Posterior cingulate gyrus (tissue), 11 donors: ENCODE results near the gene GDPD5.

Source experiments
- DNase-seq, 10 donors: peaks; one replicate each; pipeline versions ENCODE4 v3.0.0 to v3.0.0-alpha.2; 2020 to 2021; ENCODE audit warnings: mixed read lengths in 3 of 10
- intact Hi-C: fragments of 100-400 bp; cut with DNase I; formaldehyde crosslinking; loops from one replicate; pipeline ENCODE4 v1.15.1; 2023

Gene GDPD5

GRCh38 chr11:75436806-75437205, 88.9 kb downstream of the GDPD5 start:
- peak in 1 of 10 donors; percentile 51 for DNase-seq
- intact Hi-C loops = no loop called here

GRCh38 chr11:75435571-75435925, 90.2 kb downstream of the GDPD5 start:
- peak in 1 of 10 donors; percentile 59 for DNase-seq
- intact Hi-C loops = no loop called here

- intact Hi-C loops = no loop called here
- peak in 2 of 10 donors; percentile 47 to 51 for DNase-seq
Observed at GRCh38 chr11:75434886-75435570, 90.7 kb downstream of the GDPD5 start.

GRCh38 chr11:75434051-75434450, 91.7 kb downstream of the GDPD5 start:
- intact Hi-C loops = no loop called here
- DNase-seq = peak in 2 of 10 donors; percentile 63 to 71

- peak in 2 of 10 donors; percentile 59 to 62 for DNase-seq
Observed at GRCh38 chr11:75433443-75433842, 92.3 kb downstream of the GDPD5 start.

GRCh38 chr11:75432911-75433321, 92.8 kb downstream of the GDPD5 start, which contains the start of gene KLHL35:
Gene KLHL35, minus strand, starts transcription at chr11:75433203. Its CDS starts 2,574 bp downstream, at chr11:75430629.
- DNase-seq = peak in 8 of 10 donors; percentile 40 to 92 (median 61)

More at GRCh38 chr11:75433443-75433842, 92.3 kb downstream of the GDPD5 start:
- intact Hi-C loops = no loop called here

GRCh38 chr11:75431533-75432525, 93.9 kb downstream of the GDPD5 start:
- intact Hi-C loops = no loop called here
- DNase-seq = peak in 2 of 10 donors; percentile 59 to 74

More at GRCh38 chr11:75432911-75433321, 92.8 kb downstream of the GDPD5 start, which contains the start of gene KLHL35:
- intact Hi-C loops = no loop called here

DNA sequence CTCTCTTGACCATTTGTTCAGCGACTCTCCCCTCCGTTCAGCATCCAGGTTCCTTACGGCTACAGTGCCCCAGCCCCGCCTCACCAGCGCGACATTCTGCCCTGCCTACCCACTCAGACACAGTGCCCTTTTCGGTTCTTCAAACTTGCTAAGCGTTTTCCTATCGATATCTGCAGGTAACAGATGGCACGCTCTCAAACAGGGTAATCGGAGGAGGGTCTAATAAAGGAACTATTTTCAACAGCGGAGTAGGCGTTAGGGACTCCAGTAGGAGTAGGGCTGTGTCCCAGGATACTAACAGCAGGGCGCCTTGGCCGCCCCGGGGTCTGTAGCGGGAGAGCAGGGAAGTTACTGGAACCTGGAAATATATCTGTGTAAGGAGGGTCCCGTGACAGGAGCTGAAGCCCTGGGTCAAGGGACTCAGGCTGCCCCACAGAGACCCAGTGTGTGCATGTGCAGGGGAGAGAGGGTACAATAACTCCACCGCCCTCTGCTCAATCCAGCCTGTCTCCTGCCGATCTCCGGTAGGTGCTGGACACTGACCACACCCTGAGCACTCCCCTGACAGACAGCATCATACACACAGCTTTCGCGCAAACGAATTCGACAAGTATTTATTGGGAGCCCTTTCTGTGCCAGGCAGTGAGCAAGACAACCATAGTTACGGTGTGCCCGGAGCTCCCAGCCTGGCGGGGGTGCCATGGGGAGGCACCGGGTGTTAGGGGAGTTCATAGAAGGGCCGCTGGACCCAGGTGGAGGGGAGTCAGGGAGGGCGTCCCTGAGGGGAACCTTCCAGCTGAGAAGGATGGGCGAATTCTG, 94.8 kb downstream of the GDPD5 start:
- peak in 3 of 10 donors; percentile 4 to 82 (median 48) for DNase-seq
- intact Hi-C loops = no loop called here

DNA sequence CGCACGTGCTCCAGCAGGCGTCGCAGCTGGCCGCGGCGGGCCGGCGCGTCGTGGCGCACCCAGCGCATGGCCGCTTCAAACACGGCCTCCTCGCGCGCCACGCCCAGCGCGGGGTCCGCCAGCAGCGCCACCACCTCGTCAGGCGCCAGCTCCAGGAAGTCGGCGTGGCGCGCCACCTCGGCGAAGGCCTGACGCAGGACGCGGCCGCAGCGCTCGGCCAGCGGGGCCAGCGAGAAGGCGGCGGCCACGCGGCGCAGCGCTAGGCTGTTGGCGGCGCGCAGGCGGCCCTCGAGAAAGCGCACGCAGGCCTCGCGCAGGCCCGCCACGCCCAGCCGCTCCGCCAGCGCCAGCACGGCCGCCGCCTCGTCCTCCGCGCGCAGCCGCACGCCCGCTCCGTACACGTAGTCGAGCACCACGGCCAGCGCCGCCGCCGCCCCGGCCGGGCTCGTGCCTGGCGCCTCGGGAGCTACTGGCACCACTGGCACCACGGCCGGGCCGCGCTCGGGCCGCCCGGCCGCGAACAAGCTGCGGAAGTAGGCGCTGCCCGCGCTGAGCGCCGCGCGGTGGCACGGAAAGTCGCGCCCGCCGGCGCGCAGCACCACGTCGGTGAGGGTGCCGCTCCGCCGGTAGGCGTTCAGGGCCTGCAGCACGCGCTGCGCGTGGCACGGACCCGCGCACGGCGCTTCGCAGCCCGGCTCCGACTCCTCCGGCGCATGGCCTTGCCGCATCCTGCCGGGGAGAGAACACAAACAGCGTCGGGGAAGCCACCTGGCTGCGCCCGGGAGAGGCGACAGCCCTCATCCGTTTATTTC, 95.6 kb downstream of the GDPD5 start:
- peak in 9 of 10 donors; percentile 39 to 95 (median 58) for DNase-seq
- intact Hi-C loops = no loop called here

GRCh38 chr11:75429641-75429901, 96.2 kb downstream of the GDPD5 start:
- DNase-seq = peak in 1 of 10 donors; percentile 73
- intact Hi-C loops = no loop called here

GRCh38 chr11:75428989-75429640, 96.6 kb downstream of the GDPD5 start:
- intact Hi-C loops = no loop called here
- DNase-seq = peak in 3 of 10 donors; percentile 8 to 44 (median 26)

- peak; percentile 38 to 98 (median 90) for DNase-seq
- intact Hi-C loops = no loop called here
Observed at GRCh38 chr11:75428281-75428724, 97.4 kb downstream of the GDPD5 start.

- intact Hi-C loops = no loop called here
- peak in 1 of 10 donors; percentile 9 for DNase-seq
Observed at GRCh38 chr11:75427181-75427580, 98.6 kb downstream of the GDPD5 start.

GRCh38 chr11:75426720-75427086, 99.0 kb downstream of the GDPD5 start:
- intact Hi-C loops = no loop called here
- DNase-seq = peak in 2 of 10 donors; percentile 18 to 52

DNA sequence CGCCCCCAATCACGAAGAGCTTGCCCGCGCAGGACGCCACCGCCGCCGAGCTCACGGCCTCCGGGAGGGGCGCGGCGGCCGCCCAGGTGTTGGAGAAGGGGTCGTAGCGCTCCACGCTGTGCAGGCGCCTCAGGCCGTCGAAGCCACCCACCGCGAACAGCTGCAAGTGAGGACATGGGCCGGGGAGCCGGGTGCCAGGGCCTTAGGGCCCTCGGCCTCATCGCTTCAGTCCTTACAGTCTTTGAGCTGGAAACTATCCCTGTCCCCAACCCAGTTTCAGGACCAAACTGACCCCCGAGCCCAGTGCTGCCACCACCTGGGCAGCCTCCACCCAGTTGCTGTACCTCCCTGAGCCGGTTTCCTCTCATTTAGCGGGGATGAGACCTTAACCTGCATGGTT, 100.3 kb downstream of the GDPD5 start:
- intact Hi-C loops = no loop called here
- DNase-seq = peak in 3 of 10 donors; percentile 47 to 82 (median 59)

GRCh38 chr11:75424396-75424795, 101.3 kb downstream of the GDPD5 start:
- no peak for DNase-seq
- intact Hi-C loops = no loop called here

DNA sequence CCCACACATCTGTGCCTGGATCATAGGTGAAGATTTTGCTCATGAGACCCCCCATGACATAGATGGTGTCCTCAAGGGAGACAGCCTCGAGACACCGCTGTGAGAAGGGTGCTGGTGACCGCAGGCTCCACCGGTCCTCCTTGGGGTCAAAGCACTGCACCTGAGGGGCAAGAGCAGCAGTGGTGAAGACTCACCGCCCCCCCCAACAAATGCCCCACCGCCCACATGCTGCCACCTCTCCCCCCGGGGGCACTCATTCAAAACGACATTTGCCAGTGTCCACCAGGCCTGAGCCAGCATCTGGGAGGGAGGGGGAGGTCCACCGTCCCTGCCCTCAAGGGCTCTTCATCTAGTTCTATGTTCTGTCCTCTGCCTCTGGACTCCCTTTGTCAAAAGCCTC, 102.0 kb downstream of the GDPD5 start:
- intact Hi-C loops = no loop called here
- DNase-seq = peak in 3 of 10 donors; percentile 25 to 62 (median 47)

DNA sequence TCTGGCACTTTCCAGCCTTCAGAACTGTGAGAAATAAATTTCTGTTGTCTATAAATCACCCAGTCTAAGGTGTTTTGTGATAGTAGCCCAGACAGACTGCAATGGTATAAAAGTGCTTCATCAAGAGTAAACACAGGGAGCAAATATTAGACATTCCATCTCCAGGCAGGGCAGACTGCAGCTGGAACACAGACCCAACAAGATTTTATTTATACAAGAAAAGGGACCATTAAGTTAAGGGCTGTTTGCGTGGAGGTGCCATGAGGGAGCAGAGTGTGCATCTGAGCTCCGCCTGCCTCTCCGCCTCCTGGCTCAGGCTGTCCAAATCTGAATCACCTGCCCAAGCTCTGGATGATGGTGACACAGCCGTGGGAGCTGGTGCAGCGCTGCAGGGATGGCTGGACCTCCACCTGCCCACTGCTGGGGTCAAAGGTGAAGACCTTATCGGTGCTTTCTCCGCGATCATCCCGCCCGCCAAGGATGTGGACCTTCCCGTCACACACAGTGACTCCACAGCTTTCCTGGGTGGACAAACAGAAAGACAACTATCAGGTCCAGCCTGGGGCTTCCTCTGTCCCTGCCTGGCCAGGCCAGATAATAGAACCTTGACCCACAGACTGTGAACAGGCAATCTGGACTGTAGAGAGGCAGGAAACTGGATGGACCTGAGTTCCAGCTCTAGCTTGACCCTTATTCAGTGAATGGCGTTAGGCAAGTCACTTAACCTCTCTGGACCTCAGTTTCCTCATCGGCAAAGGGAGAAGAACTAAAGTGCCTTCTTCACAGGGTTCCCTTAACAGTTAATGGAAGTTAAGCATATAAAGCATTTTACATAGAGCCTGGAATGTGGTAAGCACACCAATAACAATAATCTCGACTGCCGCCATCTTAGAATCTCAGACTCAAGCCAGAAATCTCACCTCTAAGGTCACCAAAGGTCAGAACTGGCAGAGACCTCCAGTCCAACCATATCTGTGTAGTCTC, 103.2 kb downstream of the GDPD5 start:
- intact Hi-C loops = no loop called here
- peak in 2 of 10 donors; percentile 68 to 69 for DNase-seq
